Right lobe of liver (tissue), 4 donors: Measurements from ENCODE around the gene LPA.
"Not testable (repeated sequence)": the region's sequence is repeated elsewhere in the genome, so short reads cannot be mapped to it uniquely, and the experiment has no call there.

Experiments used
- POLR2A ChIP-seq: fragments of 450-650 bp; IDR thresholded peaks from one replicate; pipeline ENCODE4 v1.6.1; 2017; ENCODE audit warnings: antibody characterized with exemption, mild to moderate bottlenecking
- TF ChIP-seq, protein P1 (sequence below), 4 donors: fragments of 200-600 bp in 3 of 4; fragments of 450-650 bp in 1 of 4; IDR thresholded peaks; one replicate each; pipeline versions ENCODE4 v1.5.1 to v1.8.0; 2016 to 2022; ENCODE audit warnings: antibody characterized with exemption in 4 of 4, mild to moderate bottlenecking in 2 of 4
- donor health status: DM: no; HTN: no; CAD: no.
- donor health status: DM: no; HTN: no; CAD: no.
- donor health status: DM: no; HTN: yes; CAD: no.

DNA sequence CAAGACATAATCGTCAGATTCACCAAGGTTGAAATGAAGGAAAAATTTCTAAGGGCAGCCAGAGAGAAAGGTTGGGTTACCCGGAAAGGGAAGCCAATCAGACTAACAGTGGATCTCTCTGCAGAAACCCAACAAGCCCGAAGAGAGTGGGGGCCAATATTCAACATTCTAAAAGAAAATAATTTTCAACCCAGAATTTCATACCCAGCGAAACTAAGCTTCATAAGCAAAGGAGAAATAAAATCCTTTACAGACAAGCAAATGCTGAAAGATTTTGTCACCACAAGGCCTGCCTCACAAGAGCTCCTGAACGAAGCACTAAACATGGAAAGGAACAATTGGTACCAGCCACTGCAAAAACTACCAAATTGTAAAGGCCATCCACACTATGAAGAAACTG lies 134.6 kb downstream of the LPA start:
- TF ChIP-seq, protein P1, sequence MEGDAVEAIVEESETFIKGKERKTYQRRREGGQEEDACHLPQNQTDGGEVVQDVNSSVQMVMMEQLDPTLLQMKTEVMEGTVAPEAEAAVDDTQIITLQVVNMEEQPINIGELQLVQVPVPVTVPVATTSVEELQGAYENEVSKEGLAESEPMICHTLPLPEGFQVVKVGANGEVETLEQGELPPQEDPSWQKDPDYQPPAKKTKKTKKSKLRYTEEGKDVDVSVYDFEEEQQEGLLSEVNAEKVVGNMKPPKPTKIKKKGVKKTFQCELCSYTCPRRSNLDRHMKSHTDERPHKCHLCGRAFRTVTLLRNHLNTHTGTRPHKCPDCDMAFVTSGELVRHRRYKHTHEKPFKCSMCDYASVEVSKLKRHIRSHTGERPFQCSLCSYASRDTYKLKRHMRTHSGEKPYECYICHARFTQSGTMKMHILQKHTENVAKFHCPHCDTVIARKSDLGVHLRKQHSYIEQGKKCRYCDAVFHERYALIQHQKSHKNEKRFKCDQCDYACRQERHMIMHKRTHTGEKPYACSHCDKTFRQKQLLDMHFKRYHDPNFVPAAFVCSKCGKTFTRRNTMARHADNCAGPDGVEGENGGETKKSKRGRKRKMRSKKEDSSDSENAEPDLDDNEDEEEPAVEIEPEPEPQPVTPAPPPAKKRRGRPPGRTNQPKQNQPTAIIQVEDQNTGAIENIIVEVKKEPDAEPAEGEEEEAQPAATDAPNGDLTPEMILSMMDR (IDR thresholded peaks at IDR 0.05) = not testable (repeated sequence)
- not testable (repeated sequence) for TF ChIP-seq POLR2A
